ENCODE data around the gene ZNF44.
"Not testable (repeated sequence)": the region's sequence is repeated elsewhere in the genome, so short reads cannot be mapped to it uniquely, and the experiment has no call there.

ZNF44 gene

DNA sequence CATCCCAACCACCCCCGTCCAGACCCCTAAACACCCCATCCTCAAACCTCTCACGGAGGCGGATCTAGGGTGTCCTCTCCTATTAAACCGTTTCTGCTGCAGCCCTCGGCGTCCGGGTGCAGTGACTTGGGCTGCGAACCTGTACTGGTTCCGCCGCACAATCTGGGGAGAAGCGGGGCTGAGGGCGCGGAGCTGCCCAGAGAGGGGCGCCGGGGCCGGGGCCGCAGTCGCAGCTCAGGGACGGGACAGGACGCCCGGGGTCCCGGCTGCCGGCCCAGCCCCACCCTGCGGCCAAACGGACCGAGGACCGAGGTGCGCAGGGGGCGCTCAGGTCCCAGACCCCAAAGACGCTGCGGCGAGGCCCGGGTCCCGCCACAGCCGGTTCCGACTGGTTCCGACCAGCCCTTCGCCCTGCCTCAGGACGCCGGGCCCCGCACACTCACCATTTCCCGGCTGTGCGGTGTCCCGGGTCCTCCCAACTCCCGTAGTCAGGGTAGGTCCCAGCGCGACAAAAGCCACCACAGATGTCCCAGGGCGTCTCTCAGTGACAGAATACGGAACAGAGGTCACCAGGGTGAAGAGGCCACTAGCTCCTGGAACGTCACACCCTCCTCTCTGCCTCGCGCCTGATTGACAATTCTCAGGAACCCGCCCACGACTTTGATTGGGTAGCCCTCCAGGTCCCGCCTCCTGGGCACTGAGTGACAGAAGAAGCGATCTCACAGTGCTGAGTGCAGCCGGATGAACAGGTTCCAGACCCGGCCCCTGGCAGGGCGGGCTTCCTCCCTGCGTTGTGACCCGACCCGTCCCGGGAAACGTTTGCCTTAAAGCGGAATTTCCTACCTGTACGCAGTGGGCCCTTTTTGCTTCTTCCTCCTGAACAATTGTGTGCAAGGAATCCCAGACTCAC, at the start of gene ZNF44:
Gene ZNF44, minus strand, starts transcription at position 635 of the 910 bp plus-strand sequence. Its CDS starts 189 bp downstream, at position 446.
- peak; percentile 90 for DNase-seq (ENCODE audit: low read depth)

DNA sequence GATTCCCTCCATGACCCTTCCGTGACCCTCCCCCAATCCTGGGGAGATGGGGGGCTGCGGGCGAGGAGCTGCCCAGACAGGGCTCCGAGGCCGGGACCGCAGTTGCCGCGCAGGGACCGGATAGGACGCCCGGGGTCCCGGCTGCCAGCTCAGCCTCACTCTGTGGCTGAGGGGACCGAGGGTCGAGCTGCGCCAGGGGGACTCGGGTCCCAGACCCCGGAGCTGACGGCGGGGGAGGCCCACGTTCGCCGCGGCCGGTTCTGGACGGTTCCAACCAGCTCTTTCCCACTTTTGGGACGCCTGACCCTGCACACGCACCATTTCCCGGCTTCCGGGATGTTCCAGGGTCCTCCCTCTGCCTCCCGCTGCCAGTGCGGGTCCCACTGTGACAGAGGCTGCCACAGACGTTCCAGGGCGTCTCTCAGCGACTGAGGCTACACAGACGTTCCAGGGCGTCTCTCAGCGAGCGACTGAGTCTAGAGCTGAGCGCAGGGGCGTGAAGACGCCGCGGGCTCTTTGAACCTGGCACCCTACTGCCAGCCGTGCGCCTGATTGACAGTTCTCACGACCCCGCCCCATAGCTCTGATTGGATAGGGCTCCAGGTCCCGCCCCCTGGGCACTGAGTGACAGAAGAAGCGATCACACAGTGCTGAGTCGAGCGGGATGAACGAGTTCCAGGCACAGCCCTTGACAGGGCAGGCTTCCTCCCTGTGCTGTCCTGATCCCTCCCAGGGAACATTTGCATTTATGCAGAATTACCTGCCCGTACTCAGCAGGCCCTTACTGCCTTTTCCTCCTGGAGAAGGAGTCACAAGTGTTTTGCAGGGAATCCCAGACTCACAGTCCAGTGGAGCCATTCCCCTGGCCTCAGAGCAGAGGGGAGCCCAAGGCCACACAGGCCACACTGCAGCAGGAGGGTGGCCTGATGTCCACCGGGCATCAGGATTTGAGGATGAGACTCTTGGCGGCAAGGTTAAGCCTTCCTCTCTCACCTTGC, 38.8 kb upstream of the ZNF44 start, which contains the start of gene ZNF563:
Gene ZNF563, minus strand, starts transcription at position 472 of the 998 bp plus-strand sequence. Its CDS starts 151 bp downstream, at position 321.
- peak; percentile 94 for DNase-seq (ENCODE audit: low read depth)

DNA sequence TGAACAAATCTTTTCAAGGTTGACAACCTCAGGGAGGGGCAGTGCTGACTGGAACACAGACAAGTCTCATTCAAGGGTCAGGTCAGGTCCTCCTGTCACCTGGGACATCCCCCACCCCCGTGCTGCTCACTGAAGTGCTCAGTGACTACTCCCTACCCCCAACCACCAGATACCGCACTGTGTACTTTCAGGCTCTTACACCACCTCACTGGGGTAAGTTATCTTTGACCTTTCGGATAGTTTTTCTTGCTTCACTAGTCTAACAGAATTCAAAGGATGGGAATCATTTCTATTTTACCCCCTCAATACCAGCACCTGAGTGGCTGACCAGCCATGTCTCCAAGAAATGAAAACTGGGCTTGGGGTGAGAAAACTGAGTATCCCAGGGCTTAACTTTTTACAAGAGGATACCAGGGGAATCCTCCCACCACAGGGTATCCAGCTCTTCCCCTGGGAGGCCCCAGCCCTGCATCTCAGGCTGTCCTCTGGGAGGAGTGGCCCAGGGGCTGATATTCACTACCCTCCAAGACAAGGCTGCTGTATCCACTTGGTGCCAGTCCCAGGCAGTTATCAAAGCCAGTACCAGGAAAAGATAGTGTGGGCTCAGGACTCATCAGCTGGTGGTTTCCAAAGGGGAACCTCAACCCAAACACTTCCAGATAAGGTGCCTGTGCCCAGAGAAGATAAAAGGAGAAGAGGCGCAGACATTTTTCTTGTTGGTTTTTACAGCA, 36.7 kb upstream of the ZNF44 start:
- DNase-seq (ENCODE audit: low read depth) = peak; percentile 62

DNA sequence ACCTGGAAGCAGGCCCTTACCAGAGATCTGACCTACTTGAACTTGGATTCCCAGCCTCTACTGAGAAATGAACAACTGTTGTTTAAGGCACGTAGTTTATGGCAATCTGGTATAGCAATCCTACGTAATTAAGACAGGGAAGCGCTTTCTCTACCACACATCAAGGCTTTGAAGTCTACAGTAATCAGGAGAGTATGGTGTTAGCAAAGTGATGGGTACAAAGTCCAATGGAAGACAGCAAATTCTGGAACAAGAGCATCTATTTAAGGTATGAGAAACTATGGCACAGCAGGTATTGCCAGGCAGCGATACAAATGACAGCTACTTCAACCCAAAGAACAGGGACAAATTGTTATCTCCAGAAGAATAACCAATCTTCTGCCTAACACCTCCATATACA, 35.7 kb upstream of the ZNF44 start:
- no peak for DNase-seq (ENCODE audit: low read depth)

DNA sequence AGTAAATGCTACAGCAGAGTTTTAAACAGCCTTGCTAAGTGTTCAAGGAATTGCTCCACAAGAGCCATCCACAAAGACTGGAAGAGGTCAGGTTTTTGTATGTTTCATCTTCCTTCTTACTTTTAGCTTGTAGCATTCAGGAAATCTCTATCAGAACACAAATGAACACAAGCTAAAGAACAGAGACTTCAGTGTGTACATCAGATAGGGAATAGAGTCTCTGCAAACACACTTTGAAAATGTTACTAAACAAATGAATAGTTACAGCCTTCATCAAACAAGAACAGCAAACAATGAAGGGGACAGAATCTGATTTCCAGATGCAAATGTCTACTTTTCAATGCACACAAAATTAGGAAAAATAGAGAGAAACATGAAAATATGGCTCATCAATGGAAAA, 31.0 kb upstream of the ZNF44 start:
- no peak for DNase-seq (ENCODE audit: low read depth)

DNA sequence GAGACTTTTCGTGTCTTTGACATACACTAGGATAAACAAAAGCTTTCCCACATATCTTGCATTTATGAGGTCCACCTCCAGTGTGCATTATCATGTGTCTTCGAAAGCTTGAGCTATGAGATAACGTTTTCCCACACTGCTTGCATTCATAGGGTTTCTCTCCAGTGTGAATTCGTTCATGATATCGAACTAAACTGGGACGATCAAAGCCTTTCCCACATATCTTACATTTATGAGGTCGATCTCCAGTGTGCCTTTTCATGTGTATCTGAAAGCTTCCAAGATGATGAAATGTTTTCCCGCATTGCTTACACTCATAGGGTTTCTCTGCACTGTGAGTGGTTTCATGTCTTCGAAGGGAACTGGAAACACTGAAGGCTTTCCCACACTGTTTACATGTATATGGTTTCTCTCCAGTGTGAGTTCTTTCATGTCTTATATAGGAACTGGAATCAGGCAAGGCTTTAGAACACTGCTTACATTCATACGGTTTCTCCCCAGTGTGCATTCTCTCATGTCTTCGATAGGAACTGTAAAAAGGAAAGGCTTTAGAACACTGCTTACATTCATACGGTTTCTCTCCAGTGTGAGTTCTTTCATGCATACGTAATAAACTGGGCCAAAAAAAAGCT, 24.2 kb upstream of the ZNF44 start:
- DNase-seq (ENCODE audit: low read depth) = no peak

DNA sequence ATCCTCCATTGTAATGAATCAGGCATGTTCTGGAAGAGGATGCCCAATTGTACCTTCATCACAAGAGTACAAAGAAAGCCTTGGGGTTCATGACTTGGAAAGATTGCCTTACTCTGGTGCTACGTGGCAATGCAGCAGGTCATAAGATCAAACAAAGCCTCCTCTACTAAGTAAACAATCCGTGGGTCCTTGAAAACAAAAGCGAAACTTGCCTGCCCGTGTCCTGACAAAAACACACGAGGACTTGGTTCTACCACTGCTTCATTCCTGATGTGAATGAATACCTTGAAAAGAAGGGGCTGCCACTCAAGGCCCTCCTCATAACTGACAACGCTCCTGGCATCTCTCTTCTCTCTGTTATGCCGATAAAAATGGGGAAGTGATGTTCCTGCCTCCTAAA, 19.9 kb upstream of the ZNF44 start:
- DNase-seq (ENCODE audit: low read depth) = no peak

DNA sequence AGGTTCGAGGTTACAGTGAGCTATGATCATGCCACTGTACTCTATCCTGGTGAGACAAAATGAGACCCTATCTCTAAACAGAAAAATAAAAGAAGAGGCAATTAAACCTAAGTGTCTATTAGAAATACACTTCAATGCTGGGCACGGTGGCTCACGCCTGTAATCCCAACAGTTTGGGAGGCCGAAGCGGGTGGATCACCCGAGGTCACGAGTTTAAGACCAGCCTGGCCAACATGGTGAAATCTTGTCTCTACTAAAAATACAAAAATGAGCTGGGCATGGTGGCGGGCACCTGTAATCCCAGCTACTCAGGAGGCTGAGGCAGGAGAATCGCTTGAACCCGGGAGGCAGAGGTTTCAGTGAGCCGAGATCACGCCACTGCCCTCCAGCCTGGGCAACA, 14.2 kb upstream of the ZNF44 start:
- DNase-seq (ENCODE audit: low read depth) = not testable (repeated sequence)

DNA sequence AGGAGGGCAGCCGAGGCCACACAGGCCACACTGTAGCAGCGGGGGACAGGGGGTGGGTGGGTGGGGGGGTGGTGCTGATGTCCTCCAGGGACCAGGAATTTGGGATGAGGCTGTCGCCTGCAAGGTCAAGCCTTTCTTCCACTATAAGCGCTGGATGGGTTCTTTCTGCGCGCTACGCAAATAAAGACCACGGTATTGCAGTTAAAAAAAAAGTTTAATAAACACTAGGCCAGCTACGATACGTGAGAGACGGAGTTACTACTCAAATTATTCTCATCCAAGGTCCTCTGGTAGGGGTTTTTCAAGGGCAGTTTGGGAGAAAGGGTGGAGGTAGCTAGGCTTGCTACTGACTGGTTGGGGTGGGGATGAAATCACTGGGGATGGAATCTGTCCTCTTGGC, 508 bp upstream of the ZNF44 start:
- no peak for DNase-seq (ENCODE audit: low read depth)

DNA sequence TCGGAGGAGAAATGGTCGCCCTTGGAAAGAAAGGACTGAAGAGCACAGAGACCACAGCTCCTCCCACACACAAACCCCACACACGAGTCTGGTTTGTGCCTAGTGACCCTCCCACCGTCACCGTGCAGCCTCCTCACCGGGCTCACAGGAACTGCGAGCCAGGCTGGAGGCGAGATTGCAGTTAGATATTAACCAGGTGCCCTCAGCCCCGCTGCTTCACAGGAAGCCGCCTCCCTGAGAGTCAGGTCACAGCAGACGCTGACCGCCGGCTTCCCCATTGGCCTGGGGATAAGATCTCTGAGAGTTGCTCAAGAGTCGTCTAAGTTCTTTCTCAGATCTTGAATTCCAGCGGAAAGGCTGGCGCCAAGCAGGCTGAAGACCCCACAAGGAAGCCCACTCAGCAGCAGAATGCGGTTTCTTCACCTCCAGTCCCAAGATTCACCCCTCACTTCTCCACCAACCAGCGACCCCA, 870 bp downstream of the ZNF44 start:
- peak; percentile 21 for DNase-seq (ENCODE audit: low read depth)

DNA sequence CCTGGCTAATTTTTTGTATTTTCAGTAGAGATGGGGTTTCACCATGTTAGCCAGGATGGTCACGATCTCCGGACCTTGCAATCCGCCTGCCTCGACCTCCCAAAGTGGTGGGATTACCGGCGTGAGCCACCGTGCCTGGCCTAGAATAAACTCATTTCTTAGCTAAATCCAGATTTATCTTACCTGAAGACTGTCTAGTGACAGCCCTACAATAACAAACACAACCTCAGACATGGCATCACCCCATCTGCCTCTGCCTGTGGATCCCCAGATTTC, 5.0 kb downstream of the ZNF44 start:
- DNase-seq (ENCODE audit: low read depth) = no peak

DNA sequence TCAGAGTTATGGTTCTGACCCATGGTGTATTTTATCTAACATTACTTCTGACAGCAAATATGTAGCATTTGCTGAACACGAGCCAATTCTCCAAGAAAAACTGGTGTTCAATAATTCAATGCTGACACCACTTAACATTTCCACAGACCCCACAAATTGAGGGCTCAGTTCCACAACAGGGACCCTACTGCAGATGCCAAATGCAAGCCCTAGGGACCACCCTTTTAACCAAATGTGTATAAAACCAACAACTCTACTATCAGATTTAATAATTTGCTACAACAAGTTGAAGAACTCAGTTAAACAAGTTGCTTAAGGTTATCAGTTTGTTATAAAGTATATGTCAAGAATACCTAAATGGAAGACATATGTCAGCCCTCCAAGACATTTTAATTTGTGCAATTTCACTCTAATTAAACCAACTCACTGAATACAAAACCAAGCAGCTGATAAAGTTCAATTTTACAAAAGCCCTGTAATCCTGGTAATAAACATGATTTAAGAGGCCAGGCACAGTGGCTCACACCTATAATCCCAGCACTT, 6.7 kb downstream of the ZNF44 start:
- DNase-seq (ENCODE audit: low read depth) = no peak

DNA sequence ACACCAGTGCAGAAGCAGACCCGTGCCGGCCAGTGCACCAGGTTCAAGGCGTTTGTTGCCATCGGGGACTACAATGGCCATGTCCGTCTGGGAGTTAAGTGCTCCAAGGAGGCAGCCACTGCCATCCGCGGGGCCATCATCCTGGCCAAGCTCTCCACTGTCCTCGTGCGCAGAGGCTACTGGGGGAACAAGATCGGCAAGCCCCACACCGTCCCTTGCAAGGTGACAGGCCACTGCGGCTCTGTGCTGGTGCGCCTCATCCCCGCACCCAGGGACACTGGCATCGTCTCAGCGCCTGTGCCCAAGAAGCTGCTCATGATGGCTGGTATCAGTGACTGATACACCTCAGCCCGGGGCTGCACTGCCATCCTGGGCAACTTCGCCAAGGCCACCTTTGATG, 10.1 kb downstream of the ZNF44 start:
- no peak for DNase-seq (ENCODE audit: low read depth)

DNA sequence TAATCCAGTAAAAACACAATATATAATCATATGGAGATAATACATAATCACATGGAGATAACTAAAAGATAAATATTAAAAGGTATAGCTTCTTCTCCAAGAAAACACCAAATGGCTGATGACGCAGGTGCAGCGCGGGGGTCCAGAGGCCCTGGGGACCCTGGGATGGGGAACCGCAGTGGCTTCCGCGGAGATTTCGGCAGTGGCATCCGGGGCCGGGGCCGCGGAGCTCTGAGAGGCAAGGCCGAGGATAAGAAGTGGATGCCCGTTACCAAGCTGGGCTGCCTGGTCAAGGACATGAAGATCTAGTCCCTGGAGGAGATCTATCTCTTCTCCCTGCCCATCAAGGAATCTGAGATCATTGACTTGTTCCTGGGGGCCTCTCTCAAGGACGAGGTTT, 10.5 kb downstream of the ZNF44 start:
- DNase-seq (ENCODE audit: low read depth) = no peak

DNA sequence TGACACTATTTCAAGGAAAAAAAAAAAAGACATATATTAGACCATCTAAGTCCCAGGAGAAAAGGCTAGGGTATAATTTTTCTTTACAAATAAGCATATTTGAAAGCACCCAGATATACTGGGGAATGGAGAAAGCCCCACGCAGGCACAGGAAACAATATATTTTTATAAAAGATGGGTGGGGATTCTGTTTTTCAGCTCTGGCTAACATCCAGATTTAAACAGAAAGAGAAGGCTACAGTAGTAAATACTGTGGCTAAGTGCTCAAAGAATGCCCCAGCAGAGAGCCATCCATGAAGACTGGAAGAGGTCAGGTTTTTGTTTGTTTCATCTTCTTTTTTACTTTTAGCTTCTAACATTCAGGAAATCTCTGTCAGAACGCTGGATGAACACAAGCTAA, 16.0 kb downstream of the ZNF44 start:
- no peak for DNase-seq (ENCODE audit: low read depth)

DNA sequence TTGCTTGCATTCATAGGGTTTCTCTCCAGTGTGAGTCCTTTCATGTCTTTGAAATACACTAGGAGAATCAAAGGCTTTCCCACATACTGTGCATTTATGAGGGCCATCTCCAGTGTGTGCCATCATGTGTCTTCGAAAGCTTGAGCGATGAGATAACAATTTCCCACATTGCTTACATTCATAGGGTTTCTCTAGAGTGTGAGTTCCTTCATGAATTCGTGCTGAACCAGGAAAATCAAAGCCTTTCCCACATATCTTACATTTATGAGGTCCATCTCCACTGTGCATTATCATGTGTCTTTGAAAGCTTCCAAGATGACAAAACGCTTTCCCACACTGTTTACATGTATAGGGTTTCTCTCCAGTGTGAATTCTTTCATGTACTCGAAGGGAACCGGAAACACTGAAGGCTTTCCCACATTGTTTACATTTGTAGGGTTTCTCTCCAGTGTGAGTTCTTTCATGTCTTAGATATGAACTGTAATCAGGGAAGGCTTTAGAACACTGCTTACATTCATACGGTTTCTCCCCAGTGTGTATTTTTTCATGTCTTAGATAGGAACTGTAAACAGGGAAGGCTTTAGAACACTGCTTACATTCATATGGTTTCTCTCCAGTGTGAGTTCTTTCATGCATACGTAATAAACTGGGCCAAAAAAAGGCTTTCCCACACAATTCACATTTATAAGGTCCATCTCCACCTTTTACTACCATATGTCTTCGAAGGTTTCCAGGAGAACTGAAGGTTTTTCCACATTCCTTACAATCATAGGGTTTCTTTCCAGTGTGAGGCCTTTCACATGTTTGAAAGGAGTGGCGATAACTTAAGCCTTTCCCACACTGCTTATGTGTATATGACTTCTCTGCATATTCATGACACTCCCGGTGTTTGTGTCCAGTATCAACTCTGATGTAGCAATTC, 21.4 kb downstream of the ZNF44 start:
- DNase-seq (ENCODE audit: low read depth) = no peak

DNA sequence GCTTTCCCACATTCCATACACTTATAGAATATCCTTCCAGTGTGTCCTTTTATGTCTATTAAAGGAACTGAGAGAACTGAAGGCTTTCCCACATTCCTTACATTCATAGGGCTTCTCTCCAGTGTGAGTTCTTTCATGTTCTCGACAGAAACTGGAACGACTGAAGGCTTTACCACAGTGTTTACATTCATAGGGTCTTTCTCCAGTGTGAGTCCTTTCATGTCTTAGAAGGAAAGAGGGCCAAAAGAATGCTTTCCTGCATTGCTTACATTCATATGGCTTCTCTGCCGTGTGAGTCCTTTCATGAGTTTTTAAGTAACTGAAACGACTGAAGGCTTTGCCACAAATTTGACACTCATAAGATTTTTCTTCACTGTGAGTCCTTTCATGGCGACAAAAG, 22.3 kb downstream of the ZNF44 start:
- no peak for DNase-seq (ENCODE audit: low read depth)

DNA sequence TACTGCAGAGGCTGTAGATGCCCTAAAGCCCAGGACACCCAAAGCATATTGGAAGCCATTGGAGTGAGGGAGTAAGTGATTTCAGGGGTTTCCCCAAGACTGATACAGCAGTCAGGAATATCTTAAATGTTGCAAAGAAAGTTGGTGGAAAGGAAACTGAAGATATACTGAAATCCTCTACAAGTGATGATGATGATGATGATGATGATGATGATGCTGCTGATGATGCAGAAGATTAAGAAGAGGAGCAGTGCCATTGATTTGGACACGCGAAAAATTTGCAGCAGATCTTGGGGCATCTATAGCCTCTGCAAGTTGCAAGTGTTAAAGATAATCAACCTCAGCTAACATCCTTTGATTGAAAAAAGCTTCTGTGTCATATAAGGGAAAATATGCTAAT, 23.8 kb downstream of the ZNF44 start:
- DNase-seq (ENCODE audit: low read depth) = no peak

DNA sequence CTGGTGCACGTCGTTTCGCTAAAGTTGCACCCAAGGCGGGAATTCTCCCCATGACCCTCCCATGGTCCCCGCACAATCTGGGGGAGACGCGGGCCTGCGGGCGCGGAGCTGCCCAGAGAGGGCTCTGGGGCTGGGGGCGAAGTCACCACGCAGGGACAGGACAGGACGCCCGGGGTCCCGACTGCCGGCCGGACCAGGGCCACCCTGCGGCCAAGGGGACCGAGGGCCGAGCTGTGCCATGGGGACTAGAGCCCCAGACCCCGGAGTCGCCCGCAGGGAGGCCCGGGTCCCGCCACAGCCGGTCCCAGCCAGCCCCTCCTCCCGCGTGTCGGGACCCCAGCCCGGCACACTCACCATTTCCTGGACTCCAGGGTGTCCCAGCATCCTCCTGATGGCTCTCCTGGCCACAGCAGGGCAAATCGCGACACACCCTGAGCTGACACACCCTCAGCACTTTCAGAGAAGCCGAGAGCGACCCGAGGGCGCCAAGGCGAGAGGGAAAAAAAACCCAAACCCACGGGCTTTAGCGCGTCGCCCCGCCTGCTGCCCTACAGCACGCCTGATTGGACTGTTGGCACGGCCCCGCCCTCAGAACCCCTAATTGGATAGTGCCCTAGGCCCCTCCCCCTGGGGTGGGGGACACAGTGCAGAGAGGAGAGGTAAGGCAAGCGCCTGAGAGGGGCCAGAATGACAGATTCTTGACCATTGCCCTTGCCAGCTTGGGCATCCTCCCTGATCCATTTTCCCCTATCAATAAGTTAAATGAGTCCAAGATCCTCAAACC, 28.6 kb downstream of the ZNF44 start:
- no peak for DNase-seq (ENCODE audit: low read depth)

All from activated T-helper 9 cell treated with anti-CD3 and anti-CD28 coated beads, Interleukin-2, amount 50 U/mL, for 16 hours (primary cell).